HG03354 (cell line): ENCODE measurements around the gene TRPM6.
"Not testable (repeated sequence)": the region's sequence is repeated elsewhere in the genome, so short reads cannot be mapped to it uniquely, and the experiment has no call there.

Source experiments
- ATAC-seq: cut with Tn5 transposase; IDR thresholded peaks from one replicate; pipeline ENCODE4 v1.9.1; 2021; ENCODE audit warnings: mild to moderate bottlenecking; ENCODE audit not compliant: unreplicated experiment, poor library complexity, severe bottlenecking

The TRPM6 gene

GRCh38 chr9:74861071-74861470 is 26.6 kb downstream of the TRPM6 start:
- no peak for ATAC-seq

- ATAC-seq: not testable (repeated sequence)
These were observed 27.5 kb downstream of the TRPM6 start for GRCh38 chr9:74860247-74860646.

- no peak for ATAC-seq
These were observed 27.9 kb downstream of the TRPM6 start for GRCh38 chr9:74859786-74860185.

- ATAC-seq: no peak
These were observed 28.8 kb downstream of the TRPM6 start for GRCh38 chr9:74858751-74859414.

- ATAC-seq: no peak
These were observed 30.7 kb downstream of the TRPM6 start for GRCh38 chr9:74856989-74857388.

GRCh38 chr9:74855072-74855471 is 32.6 kb downstream of the TRPM6 start:
- no peak for ATAC-seq

GRCh38 chr9:74853024-74853423 is 34.7 kb downstream of the TRPM6 start:
- not testable (repeated sequence) for ATAC-seq

GRCh38 chr9:74848153-74848525 is 39.6 kb downstream of the TRPM6 start:
- no peak for ATAC-seq

- no peak for ATAC-seq
These were observed 40.1 kb downstream of the TRPM6 start for GRCh38 chr9:74847478-74848152.

- no peak for ATAC-seq
These were observed 41.0 kb downstream of the TRPM6 start for GRCh38 chr9:74846766-74847165.

GRCh38 chr9:74838351-74838750 is 49.4 kb downstream of the TRPM6 start:
- no peak for ATAC-seq

- ATAC-seq: no peak
These were observed 63.1 kb downstream of the TRPM6 start for GRCh38 chr9:74824654-74825053.

GRCh38 chr9:74821636-74822035 is 66.1 kb downstream of the TRPM6 start:
- no peak for ATAC-seq

- ATAC-seq: no peak
These were observed 69.9 kb downstream of the TRPM6 start for GRCh38 chr9:74817816-74818215.

GRCh38 chr9:74817281-74817810 is 70.4 kb downstream of the TRPM6 start:
- no peak for ATAC-seq

GRCh38 chr9:74810200-74810599 is 77.5 kb downstream of the TRPM6 start:
- ATAC-seq: no peak

GRCh38 chr9:74804018-74804385 is 83.7 kb downstream of the TRPM6 start:
- ATAC-seq: no peak

- ATAC-seq: no peak
These were observed 84.2 kb downstream of the TRPM6 start for GRCh38 chr9:74803376-74804017.

GRCh38 chr9:74800226-74800625 is 87.5 kb downstream of the TRPM6 start:
- ATAC-seq: no peak

- ATAC-seq: no peak
These were observed 91.9 kb downstream of the TRPM6 start for GRCh38 chr9:74795803-74796202.

GRCh38 chr9:74795081-74795480 is 92.6 kb downstream of the TRPM6 start:
- ATAC-seq: no peak
